HepG2 (cell line): Measurements from ENCODE around the gene RIC3. TPM values are rescaled to one million over a fixed set of nuclear protein-coding genes. Genes with fewer than 3 reads are reported as not detected.

ENCODE experiments used
- ATAC-seq: fragments of 200-7000 bp; cut with Tn5 transposase; 3 replicates; pipeline ENCODE4 v1.9.1; 2020; ENCODE audit warnings: mild to moderate bottlenecking, moderate library complexity
- BruUV-seq: library from RNA; stranded (reverse); fragments of 400-500 nt; replicated peaks from 2 replicates; lab custom pipeline; 2021; lab: Mats Ljungman, UMichigan
- CTCF ChIA-PET: fragments of 300-600 bp; formaldehyde crosslinking; extraction: SDS; loops from one replicate; lab custom pipeline; 2021; ENCODE audit warnings: low total read pairs, inconsistent platforms, low intra/inter-chr PET ratio; lab: Yijun Ruan, JAX
- POLR2A ChIA-PET: fragments of 350-600 bp; sonication (Branson Sonifier 250); formaldehyde crosslinking; loops from one replicate; lab custom pipeline; 2020; ENCODE audit warnings: antibody characterized with exemption, inconsistent platforms; lab: Yijun Ruan, JAX
- DNase-seq: peaks from one replicate; pipeline ENCODE4 v3.0.0-alpha.2; 2015; ENCODE audit warnings: low spot score
- FAIRE-seq: peaks from 3 replicates; lab custom pipeline; 2011; peaks lifted over from hg19 to GRCh38; lab: Jason Lieb, UNC
- H2AFZ ChIP-seq: one replicate; pipeline ENCODE4 v1.6.1; 2011; ENCODE audit warnings: low read length, inconsistent platforms
- H3K27ac ChIP-seq: fragments of 300-600 bp; 3 replicates; pipeline ENCODE4 v1.8.0; 2011; ENCODE audit warnings: mixed run types, mild to moderate bottlenecking, mixed read lengths, low read length, inconsistent platforms; ENCODE audit not compliant: insufficient read depth; ENCODE audit errors: extremely low read length
- H3K27me3 ChIP-seq, 2 experiments: fragments of 200-600 bp in 1 of 2; 2 replicates in 1 of 2; 3 replicates in 1 of 2; pipeline versions ENCODE4 v1.6.0 to v1.8.0; 2011; ENCODE audit warnings: low read length in 2 of 2, mild to moderate bottlenecking in 2 of 2, moderate library complexity in 2 of 2, inconsistent platforms in 1 of 2; ENCODE audit not compliant: insufficient read depth in 2 of 2, control insufficient read depth in 1 of 2
- H3K36me3 ChIP-seq, 2 experiments: fragments of 200-600 bp in 1 of 2; replicated peaks in 1 of 2; 2 replicates in 1 of 2; 3 replicates in 1 of 2; pipeline versions ENCODE4 v1.5.1 to v1.8.0; 2011; ENCODE audit warnings: low read length in 2 of 2, inconsistent platforms in 1 of 2; ENCODE audit not compliant: insufficient read depth in 2 of 2, control insufficient read depth in 1 of 2
- H3K4me1 ChIP-seq: 2 replicates; pipeline ENCODE4 v1.5.1; 2012; ENCODE audit warnings: low read length, inconsistent platforms; ENCODE audit not compliant: insufficient read depth
- H3K4me2 ChIP-seq: 2 replicates; pipeline ENCODE4 v1.6.0; 2011; ENCODE audit warnings: low read depth, low read length, inconsistent platforms
- H3K4me3 ChIP-seq, 3 experiments: fragments of 200-600 bp in 1 of 3; sonication (generic), shearing (Covaris generic) in 1 of 3; replicated peaks in 1 of 3; 2 replicates each; pipeline ENCODE4 v1.5.1; 2011 to 2016; ENCODE audit warnings: low read length in 3 of 3, inconsistent platforms in 2 of 3, low read depth in 2 of 3, mild to moderate bottlenecking in 2 of 3, control low read depth in 1 of 3, mixed read lengths in 1 of 3; ENCODE audit not compliant: insufficient read depth in 1 of 3
- H3K79me2 ChIP-seq: one replicate; pipeline ENCODE4 v1.6.1; 2011; ENCODE audit warnings: low read length, inconsistent platforms; ENCODE audit not compliant: insufficient read depth
- H3K9ac ChIP-seq: 2 replicates; pipeline ENCODE4 v1.6.0; 2011; ENCODE audit warnings: mild to moderate bottlenecking, low read depth, low read length, inconsistent platforms; ENCODE audit not compliant: insufficient read depth
- H3K9me3 ChIP-seq: 2 replicates; pipeline ENCODE4 v1.5.1; 2012; ENCODE audit warnings: mild to moderate bottlenecking, low read length
- H4K20me1 ChIP-seq: 2 replicates; pipeline ENCODE4 v1.6.0; 2011; ENCODE audit warnings: inconsistent platforms, mild to moderate bottlenecking, low read length, moderate library complexity; ENCODE audit not compliant: insufficient read depth
- CBFB ChIP-seq: sonication (generic); formaldehyde crosslinking; IDR thresholded peaks from 2 replicates; pipeline ENCODE4 v1.4.0; 2020; ENCODE audit warnings: missing genetic modification reagents
- CENPT ChIP-seq: sonication (generic); formaldehyde crosslinking; IDR thresholded peaks from 2 replicates; pipeline ENCODE4 v1.8.0; 2022; ENCODE audit warnings: low read depth, mild to moderate bottlenecking, moderate library complexity, missing genetic modification reagents
- FOXA3 ChIP-seq: IDR thresholded peaks from 2 replicates; pipeline ENCODE4 v1.6.1; 2016; ENCODE audit warnings: missing genetic modification reagents, missing compliant biosample characterization
- FOXM1 ChIP-seq: sonication (generic); formaldehyde crosslinking; IDR thresholded peaks from 2 replicates; pipeline ENCODE4 v1.5.0; 2020; ENCODE audit warnings: missing genetic modification reagents
- IKZF1 ChIP-seq: fragments of 450-650 bp; IDR thresholded peaks from 2 replicates; pipeline ENCODE4 v1.7.1; 2016
- KAT7 ChIP-seq: IDR thresholded peaks from 2 replicates; pipeline ENCODE4 v1.6.1; 2018; ENCODE audit warnings: borderline replicate concordance, missing compliant biosample characterization
- MYC ChIP-seq: sonication (generic); formaldehyde crosslinking; IDR thresholded peaks from 2 replicates; pipeline ENCODE4 v1.9.0; 2021; ENCODE audit warnings: missing genetic modification reagents, borderline replicate concordance
- RAD51 ChIP-seq: fragments of 450-650 bp; IDR thresholded peaks from 2 replicates; pipeline ENCODE4 v1.6.1; 2016; ENCODE audit warnings: borderline replicate concordance
- SALL1 ChIP-seq: sonication (generic); formaldehyde crosslinking; IDR thresholded peaks from 2 replicates; pipeline ENCODE4 v1.8.0; 2022; ENCODE audit warnings: mild to moderate bottlenecking, missing genetic modification reagents
- SP5 ChIP-seq: IDR thresholded peaks from 2 replicates; pipeline ENCODE4 v1.6.1; 2016; ENCODE audit warnings: low read depth, borderline replicate concordance
- ZBTB20 ChIP-seq: sonication (generic); formaldehyde crosslinking; IDR thresholded peaks from 2 replicates; pipeline ENCODE4 v1.8.1; 2023; ENCODE audit warnings: missing genetic modification reagents, low read depth, mild to moderate bottlenecking, borderline replicate concordance
- ZNF24 ChIP-seq: fragments of 450-650 bp; IDR thresholded peaks from 2 replicates; pipeline ENCODE4 v1.6.1; 2017; ENCODE audit warnings: antibody characterized with exemption, mild to moderate bottlenecking
- ZNF251 ChIP-seq: sonication (generic); formaldehyde crosslinking; IDR thresholded peaks from 2 replicates; pipeline ENCODE4 v1.9.0; 2021; ENCODE audit warnings: mild to moderate bottlenecking, missing genetic modification reagents
- ZNF501 ChIP-seq: sonication (generic); formaldehyde crosslinking; IDR thresholded peaks from 2 replicates; pipeline ENCODE4 v1.5.1; 2020; ENCODE audit warnings: mild to moderate bottlenecking, moderate library complexity, missing genetic modification reagents
- ZNF710 ChIP-seq: sonication (generic); formaldehyde crosslinking; IDR thresholded peaks from 2 replicates; pipeline ENCODE4 v1.5.0; 2020; ENCODE audit warnings: mild to moderate bottlenecking, missing genetic modification reagents, borderline replicate concordance
- ZNF782 ChIP-seq: sonication (generic); formaldehyde crosslinking; IDR thresholded peaks from 2 replicates; pipeline ENCODE4 v1.4.0; 2020; ENCODE audit warnings: missing genetic modification reagents, mild to moderate bottlenecking, borderline replicate concordance
- ZNF816 ChIP-seq: sonication (generic); formaldehyde crosslinking; IDR thresholded peaks from 2 replicates; pipeline ENCODE4 v1.8.0; 2022; ENCODE audit warnings: missing genetic modification reagents, mild to moderate bottlenecking, borderline replicate concordance
- WGBS: methylation state at CpG from one replicate; pipeline ENCODE4 v1.1.6; 2017; ENCODE audit warnings: low lambda C conversion rate; 5-methylcytosine and 5-hydroxymethylcytosine counted together
- in situ Hi-C: cut with HindIII; loops from 2 replicates; pipeline ENCODE4 v1.10.0; 2017; ENCODE audit warnings: low pct_unique_long_range_greater_than_20kb; ENCODE audit not compliant: extremely low pct_ligation_motif_present
- intact Hi-C: fragments of 100-400 bp; cut with micrococcal nuclease; formaldehyde crosslinking; loops from one replicate; pipeline ENCODE4 v1.10.0; 2022; ENCODE audit not compliant: unreplicated experiment
- polyA plus RNA-seq, 8 experiments: library from polyadenylated mRNA; depleted of rRNA in 3 of 8; stranded (reverse) in 7 of 8; unstranded in 1 of 8; fragments of >200 nt; fragmentation: Illumina TruSeq in 4 of 8; extraction: Trizol in 4 of 8; gene quantifications; 2 replicates each; pipeline versions ENCODE4 v1.2.1 to v1.2.3, GENCODE V29; 2011 to 2016; ENCODE audit warnings: low read depth in 4 of 8, missing spikeins in 1 of 8, mixed read lengths in 1 of 8; ENCODE audit not compliant: insufficient read depth in 1 of 8
- total RNA-seq, 5 experiments: library from RNA; depleted of rRNA; stranded (reverse); fragments of >200 nt; fragmentation: Illumina TruSeq; extraction: Trizol; gene quantifications; 2 replicates each; pipeline ENCODE4 v1.2.3, GENCODE V29; 2016; ENCODE audit warnings: low read depth in 1 of 5
- TF ChIP-seq, protein P1 (sequence below): sonication (generic); formaldehyde crosslinking; IDR thresholded peaks from 2 replicates; pipeline ENCODE4 v1.4.0; 2020; ENCODE audit warnings: low read depth, mild to moderate bottlenecking, missing genetic modification reagents

Gene RIC3
- total and polyA plus RNA-seq, 2 of the 13 experiments (the other 11 are each of a cell fraction or from before 2014, with no cell fraction given) = not detected

GRCh38 chr11:8138526-8138925, 30.3 kb downstream of the RIC3 start (continued):
- TF ChIP-seq, protein P1, sequence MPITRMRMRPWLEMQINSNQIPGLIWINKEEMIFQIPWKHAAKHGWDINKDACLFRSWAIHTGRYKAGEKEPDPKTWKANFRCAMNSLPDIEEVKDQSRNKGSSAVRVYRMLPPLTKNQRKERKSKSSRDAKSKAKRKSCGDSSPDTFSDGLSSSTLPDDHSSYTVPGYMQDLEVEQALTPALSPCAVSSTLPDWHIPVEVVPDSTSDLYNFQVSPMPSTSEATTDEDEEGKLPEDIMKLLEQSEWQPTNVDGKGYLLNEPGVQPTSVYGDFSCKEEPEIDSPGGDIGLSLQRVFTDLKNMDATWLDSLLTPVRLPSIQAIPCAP (CRISPR knock-in tag) = no peak
- TF ChIP-seq CBFB (no peak), ZBTB20 (CRISPR knock-in tag) (no peak), SP5 (no peak), ZNF251 (no peak), ZNF782 (CRISPR knock-in tag) (no peak)

- Histone ChIP-seq H3K36me3 (no peaks in the 10 kb centered on the region), H3K27me3 (no peaks in the 10 kb centered on the region; a peak in 1 of 5 replicates), H4K20me1 (no peaks in the 10 kb centered on the region), H3K9ac (no peak overlapping the region), H3K4me2 (no peak overlapping the region), H3K79me2 (no peaks in the 10 kb centered on the region), H3K27ac (no peak overlapping the region), H3K9me3 (no peaks in the 10 kb centered on the region), H3K4me3 (no peak overlapping the region), H2AFZ (no peak overlapping the region), H3K4me1 (no peaks in the 10 kb centered on the region)
- ChIA-PET POLR2A (no interaction called here), CTCF (no interaction called here)
- FAIRE-seq = no peak
- no peak for ATAC-seq
- intact Hi-C loops = no loop called here
- no TSS peak for BruUV-seq
- TF ChIP-seq CBFB (no peak), IKZF1 (no peak), SALL1 (CRISPR knock-in tag) (no peak), ZNF816 (CRISPR knock-in tag) (no peak), FOXA3 (CRISPR knock-in tag) (no peak), RAD51 (no peak), MYC (CRISPR knock-in tag) (no peak), ZNF24 (no peak), CENPT (CRISPR knock-in tag) (no peak), KAT7 (CRISPR knock-in tag) (no peak), FOXM1 (CRISPR knock-in tag) (no peak), ZNF710 (CRISPR knock-in tag) (no peak), ZNF501 (CRISPR knock-in tag) (no peak)
- in situ Hi-C loops = no loop called here
- DNase-seq = no peak
- WGBS = 49% methylated on average over 2 of the region's 2 CpGs
These were observed 41.4 kb downstream of the RIC3 start for GRCh38 chr11:8127447-8127846.
